HEK293T (cell line): ENCODE data around the gene OTUD6A.

Source experiments
- CTCF ChIA-PET: fragments of 350-600 bp; formaldehyde crosslinking; extraction: SDS; loops from one replicate; lab custom pipeline; 2021; ENCODE audit warnings: antibody characterized with exemption, inconsistent platforms; lab: Yijun Ruan, JAX
- POLR2A ChIA-PET: fragments of 350-600 bp; formaldehyde crosslinking; extraction: SDS; loops from one replicate; lab custom pipeline; 2020; ENCODE audit warnings: antibody characterized with exemption, inconsistent platforms; lab: Yijun Ruan, JAX
- DNase-seq: peaks from one replicate; pipeline ENCODE4 v3.0.0; 2012; ENCODE audit warnings: mixed read lengths; ENCODE audit errors: extremely low spot score
- ARNT ChIP-seq: fragments of 450-650 bp; IDR thresholded peaks from 2 replicates; pipeline ENCODE4 v1.6.1; 2017; ENCODE audit warnings: mild to moderate bottlenecking
- BHLHE40 ChIP-seq: fragments of 450-650 bp; IDR thresholded peaks from 2 replicates; pipeline ENCODE4 v1.6.1; 2016; ENCODE audit warnings: mild to moderate bottlenecking, moderate library complexity, borderline replicate concordance
- CTBP1 ChIP-seq: fragments of 450-650 bp; IDR thresholded peaks from 2 replicates; pipeline ENCODE4 v1.6.1; 2016; ENCODE audit warnings: borderline replicate concordance
- ELF4 ChIP-seq: fragments of 450-650 bp; IDR thresholded peaks from 2 replicates; pipeline ENCODE4 v1.6.1; 2017; ENCODE audit warnings: antibody characterized with exemption
- FOXA1 ChIP-seq: fragments of 450-650 bp; IDR thresholded peaks from 2 replicates; pipeline ENCODE4 v1.6.1; 2016; ENCODE audit warnings: mild to moderate bottlenecking
- FOXK2 ChIP-seq: fragments of 450-650 bp; IDR thresholded peaks from 2 replicates; pipeline ENCODE4 v1.6.1; 2016; ENCODE audit warnings: mild to moderate bottlenecking
- FOXM1 ChIP-seq: fragments of 450-650 bp; IDR thresholded peaks from 2 replicates; pipeline ENCODE4 v1.6.1; 2017; ENCODE audit warnings: mild to moderate bottlenecking, borderline replicate concordance
- HDGF ChIP-seq: fragments of 450-650 bp; IDR thresholded peaks from 2 replicates; pipeline ENCODE4 v1.6.1; 2017; ENCODE audit warnings: antibody characterized with exemption, borderline replicate concordance
- L3MBTL2 ChIP-seq: fragments of 450-650 bp; conservative IDR thresholded peaks from 2 replicates; pipeline ENCODE4 v1.6.1; 2016; ENCODE audit warnings: mild to moderate bottlenecking
- LEF1 ChIP-seq: fragments of 450-650 bp; IDR thresholded peaks from 2 replicates; pipeline ENCODE4 v1.6.1; 2017; ENCODE audit warnings: mild to moderate bottlenecking, borderline replicate concordance
- NFRKB ChIP-seq: fragments of 450-650 bp; IDR thresholded peaks from 2 replicates; pipeline ENCODE4 v1.6.1; 2016; ENCODE audit warnings: mild to moderate bottlenecking, moderate library complexity
- SP1 ChIP-seq: fragments of 450-650 bp; IDR thresholded peaks from 2 replicates; pipeline ENCODE4 v1.6.1; 2017
- SUZ12 ChIP-seq: fragments of 450-650 bp; IDR thresholded peaks from 2 replicates; pipeline ENCODE4 v1.6.1; 2016; ENCODE audit warnings: mild to moderate bottlenecking
- TARDBP ChIP-seq: fragments of 450-650 bp; IDR thresholded peaks from 2 replicates; pipeline ENCODE4 v1.6.1; 2016
- ZNF384 ChIP-seq: fragments of 450-650 bp; IDR thresholded peaks from 2 replicates; pipeline ENCODE4 v1.6.1; 2016
- TF ChIP-seq, protein P1 (sequence below): fragments of 450-650 bp; IDR thresholded peaks from 2 replicates; pipeline ENCODE4 v1.6.1; 2016

OTUD6A gene

DNA sequence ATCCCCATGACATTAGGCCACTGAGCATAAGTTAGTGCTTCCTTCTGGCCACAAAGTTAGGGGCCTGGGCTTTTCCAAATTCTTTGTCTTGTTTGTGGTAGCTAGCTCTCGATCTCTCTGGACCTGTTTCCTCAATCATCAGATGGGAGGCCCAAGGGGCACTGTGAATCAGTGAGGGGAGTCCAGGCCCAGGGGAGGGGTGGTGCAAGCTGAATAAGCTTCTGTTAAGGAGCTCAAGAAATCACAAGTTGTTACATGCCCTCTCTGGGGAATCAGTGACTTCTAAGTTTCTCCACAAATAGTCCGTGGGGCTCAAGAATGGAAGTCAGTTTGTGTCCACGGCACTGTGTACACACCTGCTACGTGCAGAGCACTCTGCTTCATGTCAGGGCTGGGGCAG lies 27.6 kb upstream of the OTUD6A start:
- CTCF ChIA-PET: interaction anchor here (2.9 kb wide), 1 partner anchor 62 kb away, joined by 20 read pairs; no protein-coding TSS in a partner anchor
- no peak for TF ChIP-seq FOXA1
- no peak for TF ChIP-seq ELF4
- TF ChIP-seq, protein P1, sequence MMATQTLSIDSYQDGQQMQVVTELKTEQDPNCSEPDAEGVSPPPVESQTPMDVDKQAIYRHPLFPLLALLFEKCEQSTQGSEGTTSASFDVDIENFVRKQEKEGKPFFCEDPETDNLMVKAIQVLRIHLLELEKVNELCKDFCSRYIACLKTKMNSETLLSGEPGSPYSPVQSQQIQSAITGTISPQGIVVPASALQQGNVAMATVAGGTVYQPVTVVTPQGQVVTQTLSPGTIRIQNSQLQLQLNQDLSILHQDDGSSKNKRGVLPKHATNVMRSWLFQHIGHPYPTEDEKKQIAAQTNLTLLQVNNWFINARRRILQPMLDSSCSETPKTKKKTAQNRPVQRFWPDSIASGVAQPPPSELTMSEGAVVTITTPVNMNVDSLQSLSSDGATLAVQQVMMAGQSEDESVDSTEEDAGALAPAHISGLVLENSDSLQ: no peak
- TF ChIP-seq LEF1: no peak
- TF ChIP-seq TARDBP: no peak
- TF ChIP-seq BHLHE40: no peak
- TF ChIP-seq NFRKB: no peak
- no peak for TF ChIP-seq FOXM1
- TF ChIP-seq SP1: no peak
- TF ChIP-seq HDGF: no peak
- TF ChIP-seq ZNF384: no peak
- TF ChIP-seq CTBP1: no peak
- TF ChIP-seq FOXK2: no peak
- no peak for TF ChIP-seq SUZ12
- no peak for TF ChIP-seq L3MBTL2
- no peak for TF ChIP-seq ARNT
- DNase-seq: no peak
- POLR2A ChIA-PET: no interaction called here

DNA sequence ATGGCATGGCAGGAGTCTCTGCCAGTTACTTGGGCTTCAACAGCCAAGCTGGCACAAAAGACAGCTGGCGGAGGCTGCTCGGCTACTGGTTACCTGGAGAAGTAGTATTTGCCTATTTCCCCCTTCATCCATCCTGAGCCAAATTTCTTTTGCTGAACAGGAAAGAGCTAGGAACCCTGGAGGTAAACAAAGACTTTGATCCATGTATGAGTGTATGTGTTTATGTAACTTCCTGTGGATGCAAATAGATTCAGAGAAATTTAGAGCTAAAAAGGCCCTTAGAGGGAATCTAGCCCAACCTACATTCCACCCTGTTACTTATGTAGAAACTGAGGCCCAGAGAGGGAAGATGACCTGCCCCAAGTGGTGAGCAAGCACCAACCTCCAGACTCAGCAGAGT lies 23.7 kb upstream of the OTUD6A start:
- CTCF ChIA-PET: interaction anchor here (1.2 to 3.0 kb wide), 2 partner anchors 8 to 59 kb away, joined by 4 to 10 read pairs; no protein-coding TSS in a partner anchor
- TF ChIP-seq ZNF384 (no peak), SUZ12 (no peak), L3MBTL2 (no peak), ELF4 (no peak), TARDBP (no peak), ARNT (no peak), FOXK2 (no peak), HDGF (no peak), FOXM1 (no peak), FOXA1 (no peak), SP1 (no peak), BHLHE40 (no peak), LEF1 (no peak), NFRKB (no peak)
- TF ChIP-seq, protein P1: no peak
- POLR2A ChIA-PET: no interaction called here
- no peak for DNase-seq

DNA sequence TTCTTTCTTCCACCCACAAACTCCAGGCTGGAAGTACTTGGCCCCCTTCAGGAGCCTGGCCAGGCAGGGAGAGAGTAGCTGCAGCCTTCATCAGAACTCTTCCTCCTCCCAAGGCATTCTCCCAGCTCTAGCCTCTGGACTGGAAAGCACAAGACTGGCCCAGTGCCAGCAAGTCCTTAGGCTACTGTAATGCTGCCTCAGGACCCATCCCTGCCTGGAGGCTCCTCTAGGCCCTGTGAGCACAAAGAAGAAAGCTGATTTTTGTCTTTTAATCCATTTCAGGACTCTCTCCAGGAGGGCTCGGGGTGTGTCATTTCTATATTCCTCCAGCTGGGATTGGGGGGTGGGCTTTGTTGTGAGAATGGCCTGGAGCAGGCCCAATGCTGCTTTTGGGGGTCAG lies 23.3 kb upstream of the OTUD6A start:
- CTCF ChIA-PET: interaction anchor here (1.2 to 3.0 kb wide), 2 partner anchors 9 to 59 kb away, joined by 4 to 10 read pairs; no protein-coding TSS in a partner anchor
- no peak for DNase-seq
- TF ChIP-seq L3MBTL2: no peak
- no peak for TF ChIP-seq ELF4
- no peak for TF ChIP-seq HDGF
- TF ChIP-seq, protein P1: no peak
- no peak for TF ChIP-seq FOXA1
- POLR2A ChIA-PET: no interaction called here

DNA sequence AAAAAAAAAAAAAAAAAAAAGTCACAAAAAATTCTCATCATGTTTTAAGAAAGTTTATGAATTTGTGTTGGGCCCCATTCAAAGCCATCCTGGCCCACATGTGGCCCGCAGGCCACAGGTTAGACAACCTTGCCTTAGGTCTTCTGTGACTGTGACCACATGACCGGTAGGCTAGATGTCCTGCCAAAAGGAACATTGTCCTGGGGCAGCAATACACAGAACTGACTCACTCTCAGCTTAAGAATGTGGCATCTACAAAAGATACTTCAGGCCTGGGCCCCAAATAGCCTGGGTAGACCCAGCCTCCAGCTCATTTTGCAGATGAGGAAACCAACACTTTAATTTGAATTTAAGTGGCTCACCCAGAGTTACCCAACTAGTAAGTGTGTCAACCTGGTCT lies 22.5 kb upstream of the OTUD6A start:
- CTCF ChIA-PET: interaction anchor here (3.0 kb wide), 1 partner anchor 9 kb away, joined by 10 read pairs; no protein-coding TSS in a partner anchor
- POLR2A ChIA-PET: no interaction called here
- TF ChIP-seq TARDBP (no peak), SP1 (no peak), SUZ12 (no peak), HDGF (no peak), CTBP1 (no peak), BHLHE40 (no peak), FOXK2 (no peak), ARNT (no peak), ZNF384 (no peak), LEF1 (no peak), ELF4 (no peak), NFRKB (no peak), FOXM1 (no peak), L3MBTL2 (no peak), FOXA1 (no peak)
- TF ChIP-seq, protein P1: no peak
- DNase-seq: no peak

DNA sequence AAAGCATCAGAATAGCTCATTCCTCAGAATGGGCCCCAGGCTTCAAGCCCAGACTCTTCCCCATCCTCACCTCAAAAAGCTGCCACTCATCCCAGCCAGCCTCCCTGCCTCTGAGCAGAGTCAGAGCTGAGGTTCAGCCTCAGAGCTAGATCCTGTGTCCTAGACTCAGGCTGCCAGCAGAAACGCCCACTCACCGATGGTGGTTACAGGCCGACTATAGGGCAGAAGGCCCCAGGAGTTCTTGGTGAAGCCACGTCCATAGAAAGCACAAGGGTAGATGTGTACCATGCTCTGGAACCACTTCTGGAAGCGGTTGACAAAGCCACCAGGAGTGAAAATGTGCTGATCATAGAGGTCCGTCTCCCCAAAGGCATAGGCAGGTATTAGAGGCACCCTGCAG lies 20.3 kb upstream of the OTUD6A start:
- no peak for TF ChIP-seq SP1
- no peak for TF ChIP-seq FOXA1
- CTCF ChIA-PET: interaction anchor here (0.6 kb wide), 1 partner anchor 12 kb away, joined by 5 read pairs; no protein-coding TSS in a partner anchor
- no peak for DNase-seq
- POLR2A ChIA-PET: no interaction called here

DNA sequence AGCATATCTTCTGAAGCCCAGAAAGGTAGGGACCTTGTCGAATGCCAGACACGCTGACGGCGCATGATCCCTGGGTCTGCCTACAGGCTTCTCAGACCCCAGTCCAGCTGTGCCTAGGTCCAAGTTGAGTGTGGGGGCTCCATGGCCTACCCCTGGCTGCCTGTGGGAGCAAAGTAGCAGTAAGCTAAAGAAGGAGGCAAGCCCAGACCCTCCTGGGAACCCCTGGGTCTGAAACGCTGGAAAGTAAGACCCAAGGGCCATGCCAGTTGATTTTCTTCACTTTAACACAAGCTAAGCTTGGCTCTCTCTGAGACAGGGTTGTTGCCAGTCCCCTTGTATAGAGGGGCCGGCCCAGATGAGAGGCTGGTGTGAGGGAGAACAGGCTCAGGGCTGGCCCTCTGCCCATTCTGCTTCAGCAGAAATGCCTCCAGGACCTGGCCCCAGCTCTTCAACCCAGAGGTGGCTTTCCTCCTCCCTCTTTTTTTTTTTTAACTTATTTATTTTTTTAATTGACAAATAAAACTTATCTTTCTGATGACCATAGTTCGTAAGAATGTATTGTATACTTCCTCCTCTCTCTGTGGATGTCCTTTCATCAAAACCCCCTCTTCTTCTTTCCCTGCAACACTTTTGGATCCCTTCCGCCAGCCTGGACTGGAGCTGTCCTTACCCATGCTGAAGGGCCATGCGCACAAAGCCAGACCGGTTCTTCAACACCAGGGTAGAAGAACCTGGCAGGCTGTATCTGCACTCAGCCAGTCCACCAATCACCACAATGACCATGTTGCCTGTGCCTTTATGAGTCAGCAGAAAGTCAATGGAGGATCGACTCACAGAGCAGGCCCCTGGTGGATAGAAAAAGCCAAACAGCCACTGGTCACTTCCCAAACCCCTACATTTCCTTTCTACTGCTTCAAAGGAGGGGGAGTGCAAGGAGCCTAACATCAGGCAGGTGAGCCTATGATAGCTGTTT lies 19.6 kb upstream of the OTUD6A start:
- CTCF ChIA-PET: interaction anchor here (0.7 kb wide), 1 partner anchor 12 kb away, joined by 3 read pairs; no protein-coding TSS in a partner anchor
- DNase-seq: no peak
- TF ChIP-seq ARNT: no peak
- no peak for TF ChIP-seq NFRKB
- TF ChIP-seq FOXK2: no peak
- POLR2A ChIA-PET: no interaction called here
